ENCODE results near the gene NUDT6.

DNA sequence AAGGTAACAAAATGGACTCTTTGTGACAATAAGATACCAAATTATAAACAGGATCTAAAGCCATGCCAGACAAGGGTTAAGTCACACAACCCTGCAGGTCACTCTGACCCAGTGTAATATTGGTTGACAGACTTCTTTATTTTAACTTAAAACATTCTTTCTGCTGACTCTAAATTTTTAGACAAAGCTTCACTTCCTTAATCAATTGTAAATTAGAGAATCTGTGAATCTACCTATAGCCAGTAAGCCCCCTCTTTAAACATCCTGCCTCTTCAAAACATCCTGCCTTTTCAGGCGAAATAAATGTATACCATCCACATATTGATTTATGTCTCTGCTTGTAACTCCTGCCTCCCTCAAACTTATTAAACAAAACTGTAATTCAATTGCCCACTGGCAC, 14.2 kb downstream of the NUDT6 start:
- TF ChIP-seq CTCF (IDR thresholded peaks at IDR 0.05; ENCODE audit: insufficient read depth, low read length, poor library complexity, severe bottlenecking) (no peak), EZH2phosphoT487 (conservative IDR thresholded peaks at IDR 0.05; ENCODE audit: low read length) (no peak)
